Measurements from ENCODE around the gene CCSER1.

DNA sequence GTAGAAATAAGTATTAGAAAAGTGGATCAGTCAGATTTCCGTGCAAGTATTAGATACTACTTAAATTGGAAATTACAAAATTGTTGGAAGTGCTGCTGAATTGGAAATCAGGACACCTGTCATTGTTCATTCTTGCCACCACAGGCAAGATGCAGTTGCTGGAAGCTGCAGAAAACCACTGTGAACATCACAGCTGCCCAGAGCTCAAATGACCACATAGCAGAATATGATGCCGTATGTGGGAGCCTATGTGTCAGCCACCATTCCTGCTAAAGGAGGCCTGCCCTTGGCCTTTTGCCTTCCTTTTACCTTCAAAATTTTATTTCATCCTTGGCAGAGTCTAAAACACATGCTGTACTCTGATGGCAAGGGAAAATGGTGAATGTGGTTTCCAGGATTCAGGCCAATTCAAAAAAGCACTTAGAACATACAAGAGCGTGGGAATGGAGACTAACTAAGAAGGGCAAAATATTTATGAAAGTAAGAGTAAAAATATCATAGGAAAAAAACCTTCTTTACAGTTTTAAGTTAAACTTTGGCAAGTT, 1171.0 kb downstream of the CCSER1 start:
- TF ChIP-seq CTCF (IDR thresholded peaks at IDR 0.05; ENCODE audit: borderline replicate concordance, extremely low read depth, low read length, poor library complexity, severe bottlenecking) (no peak), EZH2 (IDR thresholded peaks at IDR 0.05; ENCODE audit: borderline replicate concordance, low read depth, low read length, severe bottlenecking) (no peak)
